HL-60 (cell line): ENCODE data around the gene C21orf58.

ENCODE experiments used
- DNase-seq, 2 experiments: peaks; one replicate each; pipeline ENCODE4 v3.0.0-alpha.2; 2010 to 2020; ENCODE audit warnings: low read depth in 1 of 2, low spot score in 1 of 2
- H3K27ac ChIP-seq: fragments of 250-450 bp; sonication (Bioruptor Pico); replicated peaks from 2 replicates; pipeline ENCODE4 v1.5.1; 2020; ENCODE audit warnings: mild to moderate bottlenecking, moderate library complexity
- H3K27me3 ChIP-seq: fragments of 250-450 bp; sonication (Bioruptor Pico); 2 replicates; pipeline ENCODE4 v1.5.1; 2021; ENCODE audit warnings: mild to moderate bottlenecking, moderate library complexity; ENCODE audit not compliant: insufficient read depth, poor library complexity, severe bottlenecking
- H3K4me3 ChIP-seq: replicated peaks from 2 replicates; pipeline ENCODE4 v1.5.1; 2011; ENCODE audit warnings: mild to moderate bottlenecking, control low read depth, low read length; ENCODE audit not compliant: insufficient read depth
- CTCF ChIP-seq: IDR thresholded peaks from one replicate; pipeline ENCODE4 v1.5.1; 2011; ENCODE audit warnings: low read length, control low read depth, inconsistent platforms; ENCODE audit not compliant: insufficient read depth
- GABPA ChIP-seq: IDR thresholded peaks from 2 replicates; pipeline ENCODE4 v1.6.1; 2012; ENCODE audit warnings: low read depth
- POLR2AphosphoS5 ChIP-seq: IDR thresholded peaks from 2 replicates; pipeline ENCODE4 v1.6.1; 2012; ENCODE audit warnings: low read depth
- REST ChIP-seq: IDR thresholded peaks from 2 replicates; pipeline ENCODE4 v1.6.1; 2012; ENCODE audit warnings: low read depth; ENCODE audit not compliant: insufficient replicate concordance
- SPI1 ChIP-seq: IDR thresholded peaks from 2 replicates; pipeline ENCODE4 v1.6.1; 2012; ENCODE audit warnings: low read depth, mild to moderate bottlenecking, borderline replicate concordance

C21orf58 gene

GRCh38 chr21:46269466-46269865, 54.2 kb downstream of the C21orf58 start:
- H3K27me3 ChIP-seq = no peaks in the 10 kb centered on the region
- TF ChIP-seq POLR2AphosphoS5 = no peak
- no peak for TF ChIP-seq GABPA
- no peak for TF ChIP-seq CTCF
- no peak for DNase-seq
- H3K4me3 ChIP-seq = no peak overlapping the region
- H3K27ac ChIP-seq = no peak overlapping the region

GRCh38 chr21:46268371-46268770, 55.3 kb downstream of the C21orf58 start:
- Histone ChIP-seq H3K27ac (no peak overlapping the region), H3K27me3 (no peaks in the 10 kb centered on the region), H3K4me3 (no peak overlapping the region)
- TF ChIP-seq POLR2AphosphoS5 (no peak), CTCF (no peak), SPI1 (no peak), REST (no peak), GABPA (no peak)
- no peak for DNase-seq

GRCh38 chr21:46266946-46267345, 56.7 kb downstream of the C21orf58 start:
- TF ChIP-seq REST (no peak), SPI1 (no peak), CTCF (no peak), GABPA (no peak), POLR2AphosphoS5 (no peak)
- H3K27me3 ChIP-seq = no peaks in the 10 kb centered on the region
- no peak overlapping the region for H3K27ac ChIP-seq
- DNase-seq = no peak
- H3K4me3 ChIP-seq = no peak overlapping the region

- TF ChIP-seq GABPA (no peak), POLR2AphosphoS5 (no peak), REST (no peak), SPI1 (no peak), CTCF (no peak)
- no peak for DNase-seq
- no peak overlapping the region for H3K27ac ChIP-seq
These were observed 57.7 kb downstream of the C21orf58 start for GRCh38 chr21:46265736-46266525.

More at GRCh38 chr21:46265736-46266525, 57.7 kb downstream of the C21orf58 start:
- H3K4me3 ChIP-seq = no peak overlapping the region
- H3K27me3 ChIP-seq = no peaks in the 10 kb centered on the region
